ENCODE data around the gene RIPOR3. TPM values are rescaled to one million over a fixed set of nuclear protein-coding genes. Genes with fewer than 3 reads are reported as not detected.

Gene RIPOR3
- polyA plus RNA-seq, 1 donor (not counting 4 experiments of a cell fraction or from before 2014, with no cell fraction given): 0.10 TPM

DNA sequence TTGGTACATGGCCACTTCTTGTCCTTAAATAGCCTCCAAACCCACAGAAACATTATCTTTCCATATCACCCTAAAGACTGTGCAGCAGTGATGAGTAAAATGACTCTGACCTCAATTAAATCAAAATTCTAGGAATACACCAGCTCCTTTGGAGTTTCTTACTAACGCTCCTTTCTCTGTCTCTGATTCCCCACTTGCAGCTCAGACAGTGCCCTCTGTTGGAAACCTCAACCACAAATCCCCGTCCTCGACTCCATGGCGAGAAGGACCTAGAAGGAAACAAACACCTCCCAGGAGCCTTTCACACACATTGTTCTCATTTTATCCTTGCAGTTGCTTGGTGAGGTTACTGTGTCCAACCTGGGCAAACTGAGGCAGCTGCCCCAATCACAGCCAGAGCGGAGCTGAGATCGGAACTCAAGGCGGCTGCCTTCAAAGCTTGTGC, 22.3 kb upstream of the RIPOR3 start:
- no peaks in the 10 kb centered on the region for H3K27me3 ChIP-seq (ENCODE audit: control insufficient read depth, extremely low read depth, insufficient read depth, low read length)
- no peak overlapping the region for H3K4me2 ChIP-seq (ENCODE audit: control insufficient read depth, extremely low read depth, insufficient read depth, low read depth, low read length)
- no peaks in the 10 kb centered on the region for H3K36me3 ChIP-seq (ENCODE audit: control insufficient read depth in 2 of 2, extremely low read depth in 1 of 2, insufficient read depth in 2 of 2, low read length in 2 of 2)
- H3K9ac ChIP-seq (ENCODE audit: control insufficient read depth, extremely low read depth, insufficient read depth, low read length): no peak overlapping the region
- H3K4me3 ChIP-seq (ENCODE audit: control insufficient read depth in 2 of 3, extremely low read depth in 1 of 3, insufficient read depth in 2 of 3, low read depth in 1 of 3, low read length in 3 of 3): no peak overlapping the region
- dilution Hi-C loops (cut with MboI; ENCODE audit: extremely low pct_ligation_motif_present, low sequenced_read_pairs): no loop called here
- TF ChIP-seq CTCF (optimal IDR thresholded peaks at IDR 0.05 in 1 of 3, IDR thresholded peaks at IDR 0.05 in 1 of 3, conservative IDR thresholded peaks at IDR 0.05 in 1 of 3; ENCODE audit: extremely low read depth in 1 of 3, insufficient read depth in 2 of 3, low read length in 3 of 3) (peak in 2 of 3 experiments; percentile 4 to 7), EZH2 (IDR thresholded peaks at IDR 0.05; ENCODE audit: low read length) (no peak)
- no peak overlapping the region for H2AFZ ChIP-seq (ENCODE audit: control insufficient read depth, low read length)
- H3K9me1 ChIP-seq (ENCODE audit: control insufficient read depth, extremely low read depth, insufficient read depth, low read length): no peaks in the 10 kb centered on the region
- H3K4me1 ChIP-seq (ENCODE audit: control insufficient read depth, extremely low read depth, insufficient read depth, low read length): no peaks in the 10 kb centered on the region
- FAIRE-seq (no peak), DNase-seq (ENCODE audit: low read depth, low spot score) (no peak)
- no peak overlapping the region for H3K27ac ChIP-seq (ENCODE audit: control insufficient read depth, insufficient read depth, low read length)
- H3K9me3 ChIP-seq (ENCODE audit: control insufficient read depth, low read depth, low read length): no peaks in the 10 kb centered on the region
- H3K79me2 ChIP-seq (ENCODE audit: control insufficient read depth, insufficient read depth, low read length): no peaks in the 10 kb centered on the region
- no peaks in the 10 kb centered on the region for H4K20me1 ChIP-seq (ENCODE audit: control insufficient read depth, extremely low read depth, insufficient read depth, low read length)

DNA sequence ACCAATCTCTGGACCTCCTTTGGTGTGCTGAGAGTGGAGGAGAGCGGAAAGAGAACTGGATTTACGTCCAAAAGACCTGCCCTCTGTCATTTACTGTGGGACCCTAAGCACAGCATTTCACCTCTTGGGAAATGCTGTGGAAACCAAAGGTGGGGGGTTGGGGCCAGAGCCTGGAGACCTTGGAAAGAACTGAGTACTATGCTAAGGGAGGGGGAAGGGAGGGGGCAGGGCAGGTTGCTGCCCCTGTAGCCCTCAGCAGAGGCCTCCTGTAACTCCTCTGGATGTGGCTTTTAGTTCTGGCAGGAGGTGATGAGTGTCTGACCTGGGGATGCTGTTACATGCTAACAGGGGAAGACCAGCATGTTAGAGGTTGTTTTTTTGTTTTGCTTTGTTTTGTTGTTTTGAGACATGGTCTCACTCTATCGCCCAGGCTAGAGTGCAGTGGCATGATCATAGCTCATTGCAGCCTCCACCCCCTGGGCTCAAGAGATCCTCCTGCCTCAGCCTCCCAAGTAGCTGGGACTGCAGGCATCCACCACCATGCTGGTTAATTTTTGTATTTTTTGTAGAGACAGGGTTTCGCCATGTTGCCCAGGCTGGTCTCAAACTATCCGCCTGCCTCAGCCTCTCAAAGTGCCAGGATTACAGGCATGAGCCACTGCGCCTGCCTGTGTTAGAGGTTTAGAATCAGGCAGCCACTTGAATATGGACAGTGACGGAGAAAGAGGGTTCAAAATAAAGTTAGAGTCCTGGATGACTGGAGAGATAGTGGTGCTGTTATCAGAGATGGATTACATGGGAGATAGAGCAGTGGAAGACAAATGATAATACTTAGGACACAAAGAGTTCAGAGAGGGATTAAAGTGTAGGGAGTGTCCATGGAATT, 21.7 kb upstream of the RIPOR3 start:
- FAIRE-seq: no peak
- Histone ChIP-seq H3K4me3 (ENCODE audit: control insufficient read depth in 2 of 3, extremely low read depth in 1 of 3, insufficient read depth in 2 of 3, low read depth in 1 of 3, low read length in 3 of 3) (no peak overlapping the region), H3K9me3 (ENCODE audit: control insufficient read depth, low read depth, low read length) (no peaks in the 10 kb centered on the region), H3K27ac (ENCODE audit: control insufficient read depth, insufficient read depth, low read length) (no peak overlapping the region), H3K36me3 (ENCODE audit: control insufficient read depth in 2 of 2, extremely low read depth in 1 of 2, insufficient read depth in 2 of 2, low read length in 2 of 2) (no peaks in the 10 kb centered on the region), H3K79me2 (ENCODE audit: control insufficient read depth, insufficient read depth, low read length) (no peaks in the 10 kb centered on the region), H2AFZ (ENCODE audit: control insufficient read depth, low read length) (no peak overlapping the region), H3K27me3 (ENCODE audit: control insufficient read depth, extremely low read depth, insufficient read depth, low read length) (no peaks in the 10 kb centered on the region), H3K4me2 (ENCODE audit: control insufficient read depth, extremely low read depth, insufficient read depth, low read depth, low read length) (no peak overlapping the region), H3K9me1 (ENCODE audit: control insufficient read depth, extremely low read depth, insufficient read depth, low read length) (no peaks in the 10 kb centered on the region), H4K20me1 (ENCODE audit: control insufficient read depth, extremely low read depth, insufficient read depth, low read length) (no peaks in the 10 kb centered on the region), H3K4me1 (ENCODE audit: control insufficient read depth, extremely low read depth, insufficient read depth, low read length) (no peaks in the 10 kb centered on the region), H3K9ac (ENCODE audit: control insufficient read depth, extremely low read depth, insufficient read depth, low read length) (no peak overlapping the region)
- no peak for DNase-seq (ENCODE audit: low read depth, low spot score)
- TF ChIP-seq CTCF (optimal IDR thresholded peaks at IDR 0.05 in 1 of 3, IDR thresholded peaks at IDR 0.05 in 1 of 3, conservative IDR thresholded peaks at IDR 0.05 in 1 of 3; ENCODE audit: extremely low read depth in 1 of 3, insufficient read depth in 2 of 3, low read length in 3 of 3) (no peak), EZH2 (IDR thresholded peaks at IDR 0.05; ENCODE audit: low read length) (no peak)
- dilution Hi-C loops (cut with MboI; ENCODE audit: extremely low pct_ligation_motif_present, low sequenced_read_pairs): no loop called here
